Left colon (tissue), 2 donors: Measurements from ENCODE around the gene TNFSF8. TPM values are rescaled to one million over a fixed set of nuclear protein-coding genes. Genes with fewer than 3 reads are reported as not detected.

Experiments used
- ATAC-seq: fragments of 200-7000 bp; cut with Tn5 transposase; one replicate; pipeline ENCODE4 v1.9.1; 2020; ENCODE audit warnings: mild to moderate bottlenecking, moderate library complexity
- DNase-seq, 2 donors: peaks; one replicate each; pipeline ENCODE4 v3.0.0-alpha.2; 2020
- intact Hi-C, 2 donors: fragments of 100-400 bp; cut with DNase I in 1 of 2; cut with micrococcal nuclease in 1 of 2; formaldehyde crosslinking; loops; one replicate each; pipeline versions ENCODE4 v1.11.2 to v1.14.0; 2022; cut with DNase I, micrococcal nuclease
- total RNA-seq, 2 donors: library from RNA; stranded (reverse); fragmentation: NEBNext Ultra II Directional; extraction: Animal tissue kit (Norgen Biotek cat#: 25700); gene quantifications; one replicate each; pipeline ENCODE4 v1.2.1, GENCODE V29; 2021
- donor health status: DM: no; HTN: no; CAD: no.
- donor health status: DM: yes; HTN: yes; CAD: no.

Gene TNFSF8
- total RNA-seq, 2 donors from 2014 or later, result 0.24 to 1.0 TPM

- intact Hi-C loops, result no loop called here
- ATAC-seq, result no peak
- DNase-seq, result no peak
Measured at GRCh38 chr9:114854736-114855355, 75.5 kb downstream of the TNFSF8 start.

- intact Hi-C loops, result no loop called here
- DNase-seq (no peak), ATAC-seq (peak; percentile 92)
Measured at GRCh38 chr9:114853071-114853855, 77.1 kb downstream of the TNFSF8 start.

GRCh38 chr9:114852050-114852594 lies 78.3 kb downstream of the TNFSF8 start:
- DNase-seq, result no peak
- intact Hi-C loops, result no loop called here
- peak; percentile 49 for ATAC-seq

- intact Hi-C loops, result no loop called here
- ATAC-seq (no peak), DNase-seq (no peak)
Measured at GRCh38 chr9:114851306-114851705, 79.1 kb downstream of the TNFSF8 start.

Other genes starting within 250 kb of the TNFSF8 start
- not detected for gene TEX48, start 248.4 kb downstream of the TNFSF8 start, total RNA-seq
- 1 to 10 TPM in 1 of 2 donors, under 1 TPM in 1; 0.89 to 4.0 TPM for gene TNFSF15, start 124.6 kb downstream of the TNFSF8 start, total RNA-seq
- gene TNC, start 187.6 kb upstream of the TNFSF8 start, total RNA-seq, result 10 to 100 TPM in 1 of 2 donors, 1 to 10 TPM in 1; 3.0 to 43.8 TPM